Naive thymus-derived CD4-positive, alpha-beta T cell (primary cell): ENCODE measurements around the gene IZUMO1R. TPM values are rescaled to one million over a fixed set of nuclear protein-coding genes. Genes with fewer than 3 reads are reported as not detected.
"Not testable (repeated sequence)": the region's sequence is repeated elsewhere in the genome, so short reads cannot be mapped to it uniquely, and the experiment has no call there.

Source experiments
- ATAC-seq: fragments of 150-1000 bp; cut with Tn5 transposase; 2 replicates; pipeline ENCODE4 v1.10.0; 2021; ENCODE audit warnings: mild to moderate bottlenecking, moderate library complexity
- CTCF ChIA-PET: fragments of 350-600 bp; sonication (Branson Sonifier 250); formaldehyde crosslinking; loops from one replicate; lab custom pipeline; 2021; ENCODE audit warnings: antibody characterized with exemption; lab: Charles Lee
- POLR2A ChIA-PET: fragments of 350-600 bp; sonication (Branson Sonifier 250); formaldehyde crosslinking; loops from one replicate; lab custom pipeline; 2021; ENCODE audit warnings: antibody characterized with exemption, inconsistent platforms; lab: Charles Lee
- DNase-seq, 9 donors: peaks; one replicate each; pipeline versions ENCODE4 v3.0.0 to v3.0.0-alpha.2; 2020 to 2022; ENCODE audit warnings: mixed read lengths in 1 of 9
- H3K27ac ChIP-seq: one replicate; pipeline ENCODE4 v1.7.0; 2013; ENCODE audit warnings: mild to moderate bottlenecking, low read depth, low read length, moderate library complexity
- H3K27me3 ChIP-seq, 2 donors: one replicate each; pipeline ENCODE4 v1.7.0; 2013; ENCODE audit warnings: low read length in 2 of 2, mild to moderate bottlenecking in 2 of 2, moderate library complexity in 2 of 2; ENCODE audit not compliant: control insufficient read depth in 2 of 2, insufficient read depth in 2 of 2
- H3K36me3 ChIP-seq, 3 experiments: 1 replicate in 2 of 3; 2 replicates in 1 of 3; pipeline ENCODE4 v1.7.0; 2013; ENCODE audit warnings: low read length in 3 of 3, mild to moderate bottlenecking in 3 of 3, moderate library complexity in 1 of 3; ENCODE audit not compliant: insufficient read depth in 3 of 3, control insufficient read depth in 2 of 3
- H3K4me1 ChIP-seq, 2 donors: one replicate each; pipeline ENCODE4 v1.7.0; 2013; ENCODE audit warnings: low read length in 2 of 2, mild to moderate bottlenecking in 2 of 2, moderate library complexity in 1 of 2; ENCODE audit not compliant: control insufficient read depth in 2 of 2, insufficient read depth in 2 of 2
- H3K4me3 ChIP-seq: 2 replicates; pipeline ENCODE4 v1.7.0; 2013; ENCODE audit warnings: mild to moderate bottlenecking, low read length
- H3K9me3 ChIP-seq, 3 experiments: 1 replicate in 2 of 3; 2 replicates in 1 of 3; pipeline ENCODE4 v1.7.0; 2013; ENCODE audit warnings: low read length in 3 of 3; ENCODE audit not compliant: control insufficient read depth in 2 of 3
- H3K27ac Mint-ChIP-seq, 9 donors: one replicate each; pipeline ENCODE4 v1.8.0; 2020 to 2022; ENCODE audit warnings: mixed read lengths in 9 of 9, mild to moderate bottlenecking in 8 of 9, moderate library complexity in 5 of 9, inconsistent platforms in 2 of 9
- H3K27me3 Mint-ChIP-seq, 5 donors: one replicate each; pipeline ENCODE4 v1.8.0; 2021 to 2022; ENCODE audit warnings: mixed read lengths in 5 of 5, mild to moderate bottlenecking in 1 of 5
- H3K36me3 Mint-ChIP-seq, 5 donors: one replicate each; pipeline ENCODE4 v1.8.0; 2020 to 2022; ENCODE audit warnings: mixed read lengths in 5 of 5, mild to moderate bottlenecking in 3 of 5, inconsistent platforms in 1 of 5
- H3K4me1 Mint-ChIP-seq, 7 donors: one replicate each; pipeline ENCODE4 v1.8.0; 2020 to 2022; ENCODE audit warnings: mixed read lengths in 7 of 7, mild to moderate bottlenecking in 3 of 7, inconsistent platforms in 1 of 7
- H3K4me3 Mint-ChIP-seq, 10 donors: one replicate each; pipeline ENCODE4 v1.8.0; 2020 to 2022; ENCODE audit warnings: mild to moderate bottlenecking in 10 of 10, mixed read lengths in 10 of 10, moderate library complexity in 6 of 10, inconsistent platforms in 2 of 10
- H3K9me3 Mint-ChIP-seq, 11 donors: one replicate each; pipeline ENCODE4 v1.8.0; 2020 to 2022; ENCODE audit warnings: mixed read lengths in 11 of 11, mild to moderate bottlenecking in 4 of 11, inconsistent platforms in 1 of 11, moderate library complexity in 1 of 11
- intact Hi-C, 2 donors: fragments of 100-400 bp; cut with micrococcal nuclease; formaldehyde crosslinking; loops; one replicate each; pipeline ENCODE4 v1.15.1; 2023
- polyA plus RNA-seq, 2 donors: library from polyadenylated mRNA; unstranded; fragments of 300-500 nt; fragmentation: Illumina TruSeq; gene quantifications; one replicate each; pipeline ENCODE4 v1.2.3, GENCODE V29; 2021
- total RNA-seq, 6 experiments: library from RNA in 5 of 6; stranded (reverse) in 5 of 6; gene quantifications; 1 replicate in 5 of 6; 2 replicates in 1 of 6; pipeline ENCODE4 v1.2.3 and lab custom pipeline; 2021 to 2026

IZUMO1R gene
- not detected for total RNA-seq
- not detected for polyA plus RNA-seq
- not detected for total RNA-seq (lab: John Stamatoyannopoulos, UW)

DNA sequence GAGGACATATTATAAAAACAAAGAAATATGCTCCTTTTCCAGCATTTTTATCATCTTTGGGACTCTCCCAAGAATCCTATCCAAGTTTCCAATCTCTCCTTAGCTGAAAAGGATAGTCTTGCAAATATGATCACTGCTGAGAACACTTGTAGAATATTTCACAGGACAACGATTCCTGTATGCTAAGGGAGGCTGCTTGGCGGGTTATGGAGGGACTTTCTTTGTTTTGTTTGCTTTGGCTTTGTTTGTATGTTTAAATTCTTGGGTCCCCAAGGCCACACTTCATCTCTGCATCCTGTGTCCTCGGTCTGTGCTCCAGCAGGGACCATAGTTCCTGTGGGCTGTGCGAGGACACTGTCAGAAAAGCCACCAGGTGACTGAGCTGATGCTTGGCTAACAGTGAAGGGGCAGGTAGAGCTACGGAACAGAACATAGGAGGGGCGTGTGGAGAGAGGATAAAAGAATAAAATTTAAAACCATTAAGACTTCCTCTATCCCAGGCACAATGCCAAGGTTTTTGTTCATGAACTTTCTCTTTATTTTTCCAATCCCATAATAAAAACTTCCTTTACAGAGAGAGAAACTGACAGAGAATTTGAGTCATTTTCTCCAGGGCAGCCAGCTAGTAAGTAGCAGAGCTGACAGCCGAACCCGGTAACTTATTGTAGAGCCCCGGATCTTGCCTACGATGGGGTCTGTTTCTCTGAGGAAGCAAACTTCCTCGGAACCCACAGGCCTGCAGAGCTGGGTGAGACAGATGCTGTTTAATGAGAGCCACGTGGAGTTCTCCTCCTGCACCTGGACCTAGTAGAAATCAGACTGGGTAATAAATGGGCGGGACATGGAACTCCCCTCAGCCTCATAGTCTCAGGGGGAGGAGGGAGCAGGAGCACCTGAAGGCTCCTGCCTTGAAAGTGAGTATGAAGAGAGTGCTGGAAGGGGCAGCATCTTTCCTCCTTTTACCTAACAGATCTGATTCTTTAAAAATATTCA lies at the start of gene IZUMO1R:
IZUMO1R (plus strand) TSS at position 615 of the 993 bp plus-strand sequence. CDS start 1,057 bp downstream, outside the sequence.
- H3K27ac ChIP-seq = no peak within 1 kb of the TSS
- no peak within 1 kb of the TSS for H3K4me3 Mint-ChIP-seq
- no peak for DNase-seq
- H3K4me1 Mint-ChIP-seq = no peaks in the 10 kb centered on the region
- no peak within 1 kb of the TSS for H3K27ac Mint-ChIP-seq
- peaks cover 9 to 24% (median 14%) of the 10 kb centered on the region in 5 donors for H3K27me3 Mint-ChIP-seq
- ChIA-PET CTCF (interaction anchor here (0.9 kb wide), 1 partner anchor 9 kb away, joined by 4 read pairs; no protein-coding TSS in a partner anchor), POLR2A (no interaction called here)
- peaks cover 0 to 3% (median 0%) of the 10 kb centered on the region in 11 donors for H3K9me3 Mint-ChIP-seq
- intact Hi-C loops = no loop called here
- H3K36me3 Mint-ChIP-seq = no peaks in the 10 kb centered on the region
- no peak within 1 kb of the TSS for H3K4me3 ChIP-seq
- no peaks in the 10 kb centered on the region for H3K36me3 ChIP-seq
- H3K9me3 ChIP-seq = no peaks in the 10 kb centered on the region
- no peak for ATAC-seq
- no peaks in the 10 kb centered on the region for H3K4me1 ChIP-seq
- H3K27me3 ChIP-seq = no peaks in the 10 kb centered on the region

DNA sequence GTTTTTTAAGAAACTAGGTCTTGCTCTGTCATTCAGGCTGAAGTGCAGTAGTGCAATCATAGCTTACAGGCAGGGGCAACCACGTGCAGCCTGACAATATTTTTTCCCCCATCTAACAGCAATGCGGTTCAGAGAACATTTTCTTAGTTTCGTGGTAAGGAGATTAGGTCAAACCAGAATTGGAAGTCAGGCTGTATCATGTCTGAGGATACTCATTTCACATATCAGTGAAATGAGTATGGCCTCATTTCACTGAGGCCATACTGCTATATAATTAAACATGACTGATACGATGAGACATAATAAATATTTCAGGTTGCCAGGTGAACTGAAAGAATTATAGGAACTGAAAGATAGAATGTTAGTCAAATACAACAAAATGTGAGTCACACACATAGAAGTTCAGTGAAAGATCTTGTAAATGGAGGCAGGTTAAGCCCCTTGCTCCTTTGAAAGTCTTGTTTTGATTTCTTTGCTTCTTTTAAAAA lies 32.5 kb upstream of the IZUMO1R start:
- no peak for ATAC-seq

DNA sequence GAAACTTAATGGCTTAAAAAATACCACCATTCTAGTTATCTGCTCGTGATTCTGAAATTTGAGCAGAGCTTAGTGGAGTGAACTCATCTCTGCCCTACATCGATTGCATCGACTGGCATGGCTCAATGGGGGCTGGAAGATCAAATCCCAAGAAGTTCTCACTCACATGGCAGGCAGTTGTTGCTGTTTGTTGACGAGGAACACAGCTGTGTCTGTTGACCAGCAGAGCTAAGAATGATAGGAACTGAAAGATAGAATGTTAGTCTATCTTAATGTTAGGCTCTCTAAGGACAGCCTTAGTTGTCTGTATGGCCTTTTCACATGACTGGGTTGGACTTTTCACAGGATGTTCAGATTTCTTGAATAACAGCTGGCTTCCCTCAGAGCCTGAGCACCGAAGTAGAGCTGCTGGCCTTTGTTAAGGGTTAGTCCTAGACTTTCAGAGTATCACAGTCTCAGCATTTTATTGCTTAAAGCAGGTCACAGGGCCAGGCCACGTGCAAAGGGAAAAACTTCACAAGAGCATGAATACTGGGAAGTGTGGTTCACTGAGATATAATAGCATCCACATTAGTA lies 31.6 kb upstream of the IZUMO1R start:
- POLR2A ChIA-PET = no interaction called here
- Mint-ChIP-seq H3K9me3 (peaks cover 2 to 33% (median 11%) of the 10 kb centered on the region in 11 donors), H3K36me3 (peaks cover 0 to 5% (median 0%) of the 10 kb centered on the region in 5 donors), H3K4me1 (no peaks in the 10 kb centered on the region), H3K27me3 (peaks cover 0 to 10% (median 0%) of the 10 kb centered on the region in 5 donors), H3K4me3 (no peak overlapping the region), H3K27ac (no peak overlapping the region)
- Histone ChIP-seq H3K9me3 (no peaks in the 10 kb centered on the region), H3K27ac (no peak overlapping the region), H3K4me3 (no peak overlapping the region), H3K4me1 (no peaks in the 10 kb centered on the region), H3K36me3 (no peaks in the 10 kb centered on the region), H3K27me3 (no peaks in the 10 kb centered on the region)
- ATAC-seq = no peak
- DNase-seq = no peak
- CTCF ChIA-PET = no interaction called here
- intact Hi-C loops = no loop called here

More for the DNA sequence above, 32.5 kb upstream of the IZUMO1R start:
- H3K27ac Mint-ChIP-seq = no peak overlapping the region
- H3K9me3 ChIP-seq = no peaks in the 10 kb centered on the region
- H3K36me3 ChIP-seq = no peaks in the 10 kb centered on the region
- H3K27me3 Mint-ChIP-seq = peaks cover 0 to 9% (median 0%) of the 10 kb centered on the region in 5 donors
- H3K9me3 Mint-ChIP-seq = peaks cover 2 to 41% (median 13%) of the 10 kb centered on the region in 11 donors
- H3K4me3 ChIP-seq = no peak overlapping the region
- no peak overlapping the region for H3K4me3 Mint-ChIP-seq
- H3K27ac ChIP-seq = no peak overlapping the region
- DNase-seq = no peak
- ChIA-PET CTCF (no interaction called here), POLR2A (no interaction called here)
- intact Hi-C loops = no loop called here
- H3K36me3 Mint-ChIP-seq = peaks cover 0 to 5% (median 0%) of the 10 kb centered on the region in 5 donors
- H3K4me1 Mint-ChIP-seq = no peaks in the 10 kb centered on the region
- H3K27me3 ChIP-seq = no peaks in the 10 kb centered on the region
- no peaks in the 10 kb centered on the region for H3K4me1 ChIP-seq

DNA sequence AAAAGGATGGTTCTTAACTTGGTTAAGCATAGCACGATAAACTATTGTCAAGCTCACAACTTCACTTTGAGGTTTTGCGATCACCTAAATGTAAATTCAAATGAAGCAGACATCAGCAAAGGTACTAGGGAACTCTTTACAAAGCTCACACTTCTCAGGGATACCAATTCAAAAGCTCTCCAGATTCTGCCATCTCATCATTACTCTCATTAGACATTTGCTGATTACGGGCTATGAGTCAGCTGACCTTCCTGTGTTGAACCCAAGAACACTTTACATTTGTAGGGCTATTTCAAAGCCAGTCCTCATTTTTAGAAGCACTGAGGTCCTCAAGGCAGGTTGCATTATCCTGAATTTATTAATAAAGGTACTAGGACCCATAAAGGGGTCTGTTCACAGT lies 28.4 kb upstream of the IZUMO1R start:
- ChIA-PET POLR2A (no interaction called here), CTCF (no interaction called here)
- H3K4me3 ChIP-seq = no peak overlapping the region
- intact Hi-C loops = no loop called here
- Mint-ChIP-seq H3K4me3 (no peak overlapping the region), H3K4me1 (no peaks in the 10 kb centered on the region), H3K9me3 (peaks cover 0 to 8% (median 3%) of the 10 kb centered on the region in 11 donors), H3K27ac (no peak overlapping the region), H3K36me3 (no peaks in the 10 kb centered on the region), H3K27me3 (peaks cover 0 to 10% (median 0%) of the 10 kb centered on the region in 5 donors)
- H3K9me3 ChIP-seq = no peaks in the 10 kb centered on the region
- no peak overlapping the region for H3K27ac ChIP-seq
- no peaks in the 10 kb centered on the region for H3K36me3 ChIP-seq
- no peaks in the 10 kb centered on the region for H3K27me3 ChIP-seq
- H3K4me1 ChIP-seq = no peaks in the 10 kb centered on the region
- DNase-seq (no peak), ATAC-seq (no peak)

DNA sequence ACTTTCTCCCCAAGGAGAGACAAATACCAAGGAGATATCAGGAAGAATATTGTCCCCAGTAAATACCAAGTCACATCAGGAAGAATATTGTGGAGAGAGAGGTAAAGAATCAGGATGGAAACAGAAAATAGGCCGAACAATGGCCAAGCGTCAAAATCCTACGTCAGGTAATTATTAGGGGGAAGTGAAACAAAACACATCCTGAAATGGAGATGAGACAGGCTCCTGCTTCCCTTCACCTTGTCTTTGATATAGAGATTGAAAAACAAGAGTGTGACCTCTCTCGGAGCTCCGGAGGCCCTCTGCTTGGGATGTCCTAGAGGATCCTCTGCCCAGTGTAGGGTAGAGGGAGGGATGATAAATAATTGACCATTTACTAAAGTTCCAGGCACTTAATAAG lies 27.4 kb upstream of the IZUMO1R start:
- POLR2A ChIA-PET = no interaction called here

DNA sequence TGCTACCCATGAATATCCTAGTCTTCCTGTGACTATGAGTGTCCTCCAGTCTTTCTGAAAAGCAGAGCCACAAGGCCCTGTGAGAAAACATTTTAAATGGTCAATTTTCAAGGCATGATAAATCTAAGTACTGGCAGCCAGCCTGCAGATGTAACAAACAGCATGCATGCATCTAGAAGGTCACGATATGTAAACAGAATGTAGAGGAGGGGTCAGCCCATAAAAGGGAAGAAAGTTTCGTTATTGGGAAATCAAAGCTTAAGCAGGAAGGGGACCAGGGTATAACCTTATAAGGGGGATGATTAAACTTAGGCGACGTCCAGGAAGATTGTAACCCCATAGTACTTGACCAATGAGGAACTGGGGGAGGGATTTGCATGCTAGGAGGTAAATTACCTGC lies 26.2 kb upstream of the IZUMO1R start:
- H3K27ac Mint-ChIP-seq, H3K9me3 ChIP-seq, intact Hi-C loops, DNase-seq, H3K27ac ChIP-seq, H3K36me3 Mint-ChIP-seq, H3K27me3 ChIP-seq, H3K36me3 ChIP-seq, POLR2A ChIA-PET, H3K4me1 Mint-ChIP-seq, ATAC-seq, H3K4me1 ChIP-seq, CTCF ChIA-PET, H3K4me3 ChIP-seq, H3K4me3 Mint-ChIP-seq: not testable (repeated sequence)
- peaks cover 0 to 10% (median 4%) of the 10 kb centered on the region in 11 donors for H3K9me3 Mint-ChIP-seq
- peaks cover 0 to 18% (median 1%) of the 10 kb centered on the region in 5 donors for H3K27me3 Mint-ChIP-seq

More for the DNA sequence above, 27.4 kb upstream of the IZUMO1R start:
- intact Hi-C loops = no loop called here
- ATAC-seq = no peak
- Mint-ChIP-seq H3K9me3 (peaks cover 0 to 10% (median 3%) of the 10 kb centered on the region in 11 donors), H3K27ac (no peak overlapping the region), H3K4me3 (no peak overlapping the region), H3K27me3 (peaks cover 0 to 15% (median 0%) of the 10 kb centered on the region in 5 donors), H3K4me1 (no peaks in the 10 kb centered on the region), H3K36me3 (no peaks in the 10 kb centered on the region)
- DNase-seq = no peak
- CTCF ChIA-PET = no interaction called here
- Histone ChIP-seq H3K4me1 (no peaks in the 10 kb centered on the region), H3K27me3 (no peaks in the 10 kb centered on the region), H3K27ac (no peak overlapping the region), H3K9me3 (no peaks in the 10 kb centered on the region), H3K4me3 (no peak overlapping the region), H3K36me3 (no peaks in the 10 kb centered on the region)
